LHCN-M2 (cell line): ENCODE results near the gene DUSP8. TPM values are rescaled to one million over a fixed set of nuclear protein-coding genes. Genes with fewer than 3 reads are reported as not detected.
A peak's percentile ranks its signal among the peaks of the same experiment; 100 is the strongest.
"Not testable (repeated sequence)": the region's sequence is repeated elsewhere in the genome, so short reads cannot be mapped to it uniquely, and the experiment has no call there.

Experiments
- DNase-seq: peaks from one replicate; pipeline ENCODE4 v3.0.0-alpha.2; 2012; ENCODE audit warnings: low read depth
- polyA plus RNA-seq: library from polyadenylated mRNA; unstranded; fragments of >200 nt; gene quantifications from one replicate; pipeline ENCODE4 v1.2.1, GENCODE V29; 2012; ENCODE audit warnings: missing spikeins
- total RNA-seq: library from RNA; depleted of rRNA; stranded (reverse); fragments of >200 nt; gene quantifications from 2 replicates; pipeline ENCODE4 v1.2.3, GENCODE V29; 2014; rRNA removed

The DUSP8 gene, protein sequence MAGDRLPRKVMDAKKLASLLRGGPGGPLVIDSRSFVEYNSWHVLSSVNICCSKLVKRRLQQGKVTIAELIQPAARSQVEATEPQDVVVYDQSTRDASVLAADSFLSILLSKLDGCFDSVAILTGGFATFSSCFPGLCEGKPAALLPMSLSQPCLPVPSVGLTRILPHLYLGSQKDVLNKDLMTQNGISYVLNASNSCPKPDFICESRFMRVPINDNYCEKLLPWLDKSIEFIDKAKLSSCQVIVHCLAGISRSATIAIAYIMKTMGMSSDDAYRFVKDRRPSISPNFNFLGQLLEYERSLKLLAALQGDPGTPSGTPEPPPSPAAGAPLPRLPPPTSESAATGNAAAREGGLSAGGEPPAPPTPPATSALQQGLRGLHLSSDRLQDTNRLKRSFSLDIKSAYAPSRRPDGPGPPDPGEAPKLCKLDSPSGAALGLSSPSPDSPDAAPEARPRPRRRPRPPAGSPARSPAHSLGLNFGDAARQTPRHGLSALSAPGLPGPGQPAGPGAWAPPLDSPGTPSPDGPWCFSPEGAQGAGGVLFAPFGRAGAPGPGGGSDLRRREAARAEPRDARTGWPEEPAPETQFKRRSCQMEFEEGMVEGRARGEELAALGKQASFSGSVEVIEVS
- total RNA-seq, result not detected in 2 replicates
- 0.72 TPM for polyA plus RNA-seq

DNA sequence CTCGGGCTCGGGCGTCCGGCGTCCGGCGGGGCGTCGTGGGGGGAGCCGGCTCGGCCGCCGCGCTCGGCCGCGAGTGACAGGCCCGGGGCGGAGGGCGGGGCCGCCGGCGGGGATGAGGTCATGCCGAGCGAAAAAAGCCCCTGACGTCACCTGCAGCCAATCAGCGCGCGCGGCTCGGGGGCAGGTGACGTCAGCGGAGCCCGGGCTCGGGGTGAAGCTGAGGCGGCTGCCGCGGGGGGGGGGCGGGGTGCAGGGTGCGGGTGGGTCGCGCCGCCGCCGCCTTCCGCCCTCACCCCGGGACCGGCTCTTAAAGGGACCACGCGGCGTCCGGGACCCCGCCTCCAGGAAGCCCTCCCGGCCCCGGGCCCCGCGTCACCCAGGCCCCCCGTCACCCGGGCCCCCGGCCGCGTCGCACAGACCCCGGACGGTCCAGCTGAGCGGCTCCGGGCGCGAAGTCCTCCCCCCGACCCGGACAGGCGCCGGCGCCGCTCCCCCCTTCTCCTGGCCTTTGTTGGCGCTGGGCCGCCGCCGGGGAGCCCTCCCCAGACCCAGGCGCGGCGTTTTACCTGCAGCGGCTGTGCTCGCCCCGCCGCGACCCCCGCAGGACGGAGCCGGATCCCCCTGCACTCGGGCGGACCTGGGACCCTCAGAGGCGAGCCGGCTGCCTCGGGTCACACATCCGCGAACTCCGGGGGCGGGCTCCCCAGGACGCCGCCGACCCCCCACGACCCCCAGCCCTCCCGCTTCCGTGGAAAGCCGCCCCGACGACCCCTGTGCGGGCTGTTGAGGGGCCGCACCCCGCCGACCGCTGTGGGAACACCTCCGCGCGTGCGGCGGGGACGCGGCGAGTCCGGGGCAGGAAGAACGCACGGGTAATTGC, at the start of gene DUSP8:
Gene DUSP8, minus strand, starts transcription at position 75 of the 880 bp plus-strand sequence. CDS start 6,445 bp downstream, outside the sequence.
- DNase-seq, result peak; percentile 55

DNA sequence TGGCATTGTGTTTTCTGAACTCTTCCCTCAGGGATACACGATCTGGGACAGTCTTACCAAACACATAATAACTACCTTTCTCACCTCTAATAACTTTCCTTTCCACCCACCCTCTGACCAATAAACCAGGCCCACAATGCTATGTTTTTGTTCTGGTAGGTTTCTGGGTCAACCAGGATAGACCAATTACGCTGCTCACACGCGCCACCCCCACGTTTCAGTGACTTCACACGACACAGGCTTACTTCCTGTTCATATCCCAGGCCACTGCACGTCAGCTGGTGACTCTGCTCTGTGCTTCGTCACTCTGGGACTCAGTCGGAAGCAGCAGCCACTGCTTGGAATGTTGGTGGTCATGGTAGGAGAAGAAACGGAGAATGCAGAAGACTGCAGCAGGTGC, 47.4 kb upstream of the DUSP8 start:
- DNase-seq, result no peak

DNA sequence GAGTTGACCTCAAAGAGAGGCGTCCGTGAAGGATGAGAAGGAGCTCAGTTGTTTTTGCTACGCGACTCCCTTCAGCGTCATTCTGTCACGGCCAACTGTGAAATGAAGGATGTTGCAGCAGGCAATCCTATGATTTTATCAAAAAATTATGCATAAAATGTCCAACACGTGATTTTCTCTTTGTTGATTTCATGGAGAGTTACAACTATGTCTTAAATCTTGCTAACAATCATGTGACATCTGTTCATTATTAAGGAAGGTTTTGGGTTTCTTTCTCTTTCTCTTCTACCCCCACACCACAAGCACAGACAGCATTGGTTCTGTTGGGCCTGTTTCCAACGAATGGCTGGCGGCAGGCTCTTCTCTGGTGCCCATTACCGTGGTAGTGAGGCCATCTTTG, 46.2 kb upstream of the DUSP8 start:
- no peak for DNase-seq

DNA sequence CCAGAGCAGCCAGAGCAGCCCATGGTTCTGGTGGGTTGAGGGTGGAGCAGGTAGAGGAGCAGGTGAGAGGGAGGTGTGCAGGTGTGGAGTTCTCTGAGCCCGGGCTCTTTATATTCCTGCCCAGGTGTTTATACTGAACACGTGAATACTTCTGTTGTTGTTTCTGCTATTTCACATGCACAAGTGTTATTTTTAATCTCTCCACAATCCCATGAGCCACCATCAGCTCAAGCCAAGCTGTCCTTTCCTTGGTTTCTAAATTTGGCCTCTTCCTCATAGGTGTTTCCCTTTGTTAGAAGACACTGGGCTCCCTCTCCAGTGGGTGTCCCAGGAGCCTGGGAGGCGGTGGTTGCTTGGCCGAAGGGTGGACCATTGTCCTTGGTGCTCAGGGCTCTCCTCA, 36.3 kb upstream of the DUSP8 start, which contains the start of gene KRTAP5-3:
Gene KRTAP5-3, minus strand, starts transcription at position 101 of the 400 bp plus-strand sequence. Its CDS starts 78 bp downstream, at position 23.
- DNase-seq, result no peak

DNA sequence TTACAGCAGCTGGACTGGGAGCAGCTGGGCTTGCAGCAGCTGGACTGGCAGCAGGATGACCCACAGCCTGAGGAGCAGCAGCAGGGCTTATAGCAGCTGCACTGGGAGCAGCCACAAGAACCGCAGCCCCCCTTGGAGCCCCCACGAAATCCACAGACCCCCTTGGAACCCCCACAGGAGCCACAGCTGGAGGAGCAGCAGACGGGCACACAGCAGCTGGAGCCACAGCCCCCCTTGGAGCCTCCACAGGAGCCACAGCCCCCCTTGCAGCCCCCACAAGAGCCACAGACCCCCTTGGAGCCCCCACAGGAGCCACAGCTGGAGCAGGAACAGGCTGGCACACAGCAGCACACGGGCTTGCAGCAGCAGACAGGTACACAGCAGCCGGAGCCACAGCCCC, 35.8 kb upstream of the DUSP8 start:
- DNase-seq, result peak; percentile 42

DNA sequence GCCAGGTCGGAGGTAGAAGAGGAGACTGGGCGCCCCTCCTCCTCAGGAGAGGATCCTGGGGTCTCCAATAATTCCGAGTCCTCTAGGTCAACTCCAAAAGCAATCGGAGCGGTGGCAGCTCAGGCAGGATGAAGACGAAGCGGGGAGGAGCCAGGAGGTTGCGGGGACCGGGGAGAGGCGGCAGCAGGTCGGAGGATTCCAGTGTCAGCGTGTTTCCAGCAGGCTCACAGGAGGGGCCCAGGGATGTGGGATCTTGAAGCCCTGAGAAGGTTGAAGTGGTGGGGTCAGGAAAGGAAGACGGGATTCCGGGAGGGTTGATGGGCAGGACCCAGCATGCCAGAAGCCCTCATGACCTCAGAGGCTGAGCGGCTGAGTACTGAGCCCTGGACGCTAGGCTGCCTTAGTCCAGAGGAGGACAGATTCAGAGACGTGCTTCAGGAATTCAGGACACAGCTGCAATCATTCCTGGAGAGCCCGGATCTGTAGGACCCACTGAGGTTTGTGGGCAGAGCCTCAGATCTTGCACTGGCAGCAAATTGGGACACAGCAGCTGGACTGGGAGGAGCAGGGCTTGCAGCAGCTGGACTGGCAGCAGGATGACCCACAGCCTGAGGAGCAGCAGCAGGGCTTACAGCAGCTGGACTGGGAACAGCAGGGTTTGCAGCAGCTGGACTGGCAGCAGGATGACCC, 35.2 kb upstream of the DUSP8 start:
- DNase-seq, result peak; percentile 47

DNA sequence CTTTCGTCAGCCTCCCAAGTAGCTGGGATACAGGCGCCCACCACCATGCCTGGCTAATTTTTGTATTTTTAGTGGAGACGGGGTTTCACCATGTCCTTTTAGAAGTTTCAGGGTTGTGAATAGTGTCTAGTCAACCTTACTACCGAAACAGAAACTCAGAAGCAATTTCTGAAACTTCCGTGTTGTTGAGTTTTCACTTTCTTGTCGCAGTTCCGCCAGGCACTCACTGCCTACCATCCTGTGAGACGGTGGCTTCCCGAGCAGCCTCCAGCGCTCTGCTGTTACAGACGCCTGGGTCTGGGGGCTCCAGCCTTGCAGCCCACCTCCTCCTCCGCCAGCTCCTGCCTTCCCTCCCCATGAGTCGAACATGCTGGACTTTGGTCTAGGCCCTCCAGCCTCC, 33.9 kb upstream of the DUSP8 start:
- not testable (repeated sequence) for DNase-seq

DNA sequence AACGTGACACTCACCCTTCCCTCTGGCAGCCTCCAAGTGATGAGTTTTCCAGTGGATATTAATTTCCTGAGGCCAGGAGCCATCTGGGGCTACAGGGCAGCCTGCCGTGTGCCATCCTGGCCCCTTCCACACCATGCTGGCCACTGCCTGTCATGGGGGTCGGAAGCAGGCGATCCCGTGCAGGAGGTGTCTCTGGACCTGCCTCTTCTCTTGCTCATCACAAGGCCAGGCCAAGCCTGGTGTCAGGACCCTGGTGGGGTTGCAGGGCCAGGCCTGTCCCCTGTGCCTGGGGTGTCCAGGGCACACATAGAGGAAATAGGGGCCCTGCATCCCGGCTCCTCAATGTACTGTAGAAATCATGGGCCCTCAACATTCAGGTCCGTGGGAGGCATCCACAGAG, 32.6 kb upstream of the DUSP8 start:
- DNase-seq, result no peak

DNA sequence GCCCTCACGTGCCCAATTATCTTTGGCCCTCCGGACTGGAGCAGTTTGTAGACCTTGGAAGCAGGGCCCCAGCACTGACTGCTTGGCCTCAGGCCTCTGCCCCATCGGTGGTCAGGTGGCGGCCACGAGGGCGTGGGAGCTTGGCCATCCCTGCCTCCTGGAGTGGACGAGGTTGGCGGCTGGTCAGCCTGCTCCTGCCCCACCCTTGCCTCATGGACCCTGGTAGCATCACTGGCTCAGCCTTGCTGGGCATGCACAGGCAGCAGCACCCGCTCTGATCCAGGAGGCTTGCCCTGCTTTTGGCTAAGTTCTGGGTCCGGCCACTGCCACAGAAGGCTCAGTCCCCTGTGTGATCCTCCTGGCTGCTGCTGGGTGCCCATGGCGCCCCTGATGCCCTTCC, 32.1 kb upstream of the DUSP8 start:
- DNase-seq, result no peak

DNA sequence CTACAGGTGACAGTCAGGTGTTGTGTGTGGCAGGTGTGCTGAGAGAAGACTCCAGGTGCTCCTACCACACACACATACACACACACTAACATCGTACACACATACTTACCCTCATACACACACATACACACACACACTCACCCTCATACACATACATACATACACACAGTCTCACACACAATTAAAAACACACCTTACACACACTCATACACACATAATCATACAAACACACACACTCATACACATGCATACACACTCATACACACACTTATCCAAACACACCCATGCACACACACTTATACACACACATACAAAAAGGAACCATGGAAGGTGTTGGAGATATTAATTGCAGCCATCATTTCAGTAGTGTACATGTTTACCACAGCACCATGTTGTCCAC, 31.6 kb upstream of the DUSP8 start:
- no peak for DNase-seq

DNA sequence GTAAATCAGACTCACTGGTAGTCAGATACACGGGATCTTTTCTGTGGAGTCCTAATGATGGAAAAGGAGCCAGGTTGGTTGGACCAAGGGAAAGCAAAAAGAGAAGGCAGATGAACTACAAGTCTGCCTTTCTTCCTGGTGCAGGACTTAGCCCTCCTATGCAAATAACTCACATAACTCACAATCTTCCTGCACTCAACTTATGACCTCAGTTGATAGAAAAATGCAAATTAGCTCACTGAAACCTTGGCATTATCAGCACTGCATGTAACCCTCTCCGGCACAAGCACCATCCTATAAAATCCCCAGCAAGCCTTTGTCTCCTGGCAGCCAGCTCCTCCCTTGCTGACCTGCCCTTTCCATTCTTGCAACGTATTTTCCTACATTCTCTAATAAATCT, 29.6 kb upstream of the DUSP8 start:
- DNase-seq, result not testable (repeated sequence)

DNA sequence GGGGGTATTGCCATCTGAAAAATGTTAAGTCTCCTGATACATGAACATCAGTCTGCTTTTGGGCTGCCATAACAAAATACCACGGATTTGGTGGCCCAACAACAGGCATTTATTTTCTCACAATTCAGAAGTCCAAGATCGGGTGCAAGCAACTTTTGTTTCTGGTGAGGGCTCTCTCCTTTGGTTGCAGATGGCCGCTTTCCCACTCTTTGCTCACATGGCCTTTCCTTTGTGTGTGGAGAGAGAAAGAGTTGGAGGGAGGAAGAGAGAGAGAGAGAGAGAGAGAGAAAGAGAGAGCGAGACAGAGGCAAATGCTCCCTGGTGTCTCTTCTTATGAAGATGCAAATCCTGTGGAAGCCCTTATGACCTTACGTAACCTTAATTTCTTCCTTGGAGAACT, 28.6 kb upstream of the DUSP8 start:
- DNase-seq, result no peak

DNA sequence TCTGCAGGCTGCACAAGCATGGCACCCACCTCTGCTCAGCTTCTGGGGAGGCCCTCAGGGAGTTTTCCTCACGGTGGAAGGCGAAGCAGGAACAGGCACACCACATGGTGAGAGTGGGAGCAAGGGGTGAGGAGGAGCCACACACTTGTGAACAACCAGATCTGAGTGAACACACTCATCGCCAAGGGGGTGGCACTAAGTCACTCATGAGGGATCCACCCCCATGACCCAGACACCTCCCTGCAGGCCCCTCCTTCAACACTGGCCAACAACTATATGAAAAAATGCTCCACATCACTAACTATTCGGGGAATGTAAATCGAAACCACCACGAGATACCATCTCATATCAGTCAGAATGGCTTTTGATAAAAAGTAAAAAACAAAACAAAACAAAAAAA, 26.7 kb upstream of the DUSP8 start:
- DNase-seq, result no peak

DNA sequence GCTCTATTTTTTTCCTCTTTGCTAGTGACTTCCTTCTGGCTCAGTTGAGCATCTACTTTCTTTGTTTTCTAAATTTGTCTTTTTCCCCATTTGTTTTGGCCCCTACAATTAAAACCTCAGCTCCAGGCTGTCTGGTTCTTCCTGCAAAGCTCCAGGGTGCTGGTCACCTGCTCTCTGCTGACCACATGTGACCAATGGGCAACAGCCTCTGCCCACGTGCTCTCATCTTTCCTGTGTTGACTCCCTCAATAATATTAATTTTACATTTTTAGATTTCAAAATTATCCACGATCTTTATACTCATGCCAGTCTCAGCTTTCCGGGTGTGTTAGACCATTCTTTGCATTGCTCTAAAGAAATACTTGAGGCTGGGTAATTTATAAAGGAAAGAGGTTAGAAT, 26.3 kb upstream of the DUSP8 start:
- not testable (repeated sequence) for DNase-seq

DNA sequence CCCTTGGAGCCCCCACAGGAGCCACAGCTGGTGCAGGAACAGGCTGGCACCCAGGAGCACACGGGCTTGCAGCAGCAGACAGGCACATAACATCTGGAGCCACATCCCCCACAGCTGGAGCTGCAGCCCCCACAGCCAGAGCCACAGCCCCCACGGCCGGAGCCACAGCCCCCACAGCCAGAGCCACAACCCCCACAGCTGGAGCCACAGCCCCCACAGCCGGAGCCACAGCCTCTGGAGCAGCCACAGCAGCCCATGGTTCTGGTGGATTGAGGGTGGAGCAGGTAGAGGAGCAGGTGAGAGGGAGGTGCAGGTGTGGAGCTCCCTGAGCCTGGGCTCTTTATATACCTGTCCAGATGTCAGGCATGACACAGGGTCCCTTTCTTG, 25.9 kb upstream of the DUSP8 start, which contains the start of gene KRTAP5-2:
Gene KRTAP5-2, minus strand, starts transcription at position 301 of the 387 bp plus-strand sequence. Its CDS starts 44 bp downstream, at position 257.
- DNase-seq, result no peak

DNA sequence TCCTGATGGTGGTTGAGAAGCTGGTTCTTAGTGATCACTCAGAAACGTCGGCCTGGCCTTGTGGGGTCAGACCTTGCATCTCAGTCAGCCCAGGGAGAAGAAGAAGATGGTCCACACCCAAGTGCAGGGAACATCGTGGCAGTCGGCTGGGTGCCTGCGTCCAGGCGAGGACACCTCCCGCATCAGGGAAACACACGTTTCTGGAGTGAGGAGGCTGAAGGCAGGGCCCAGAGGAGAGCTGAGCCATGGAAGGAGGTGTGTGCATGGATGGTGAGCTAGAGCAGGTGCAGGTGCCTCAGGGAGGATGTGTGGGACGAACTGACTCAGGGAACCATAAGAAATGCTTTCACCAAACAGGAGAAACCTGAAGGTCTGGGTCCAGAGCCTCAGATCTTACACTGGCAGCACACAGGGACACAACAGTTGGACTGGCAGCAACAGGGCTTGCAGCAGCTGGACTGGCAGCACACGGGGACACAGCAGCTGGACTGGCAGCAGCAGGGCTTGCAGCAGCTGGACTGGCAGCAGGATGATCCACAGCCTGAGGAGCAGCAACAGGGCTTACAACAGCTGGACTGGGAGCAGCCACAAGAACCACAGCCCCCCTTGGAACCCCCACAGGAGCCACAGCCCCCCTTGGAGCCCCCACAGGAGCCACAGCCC, 25.4 kb upstream of the DUSP8 start:
- no peak for DNase-seq

DNA sequence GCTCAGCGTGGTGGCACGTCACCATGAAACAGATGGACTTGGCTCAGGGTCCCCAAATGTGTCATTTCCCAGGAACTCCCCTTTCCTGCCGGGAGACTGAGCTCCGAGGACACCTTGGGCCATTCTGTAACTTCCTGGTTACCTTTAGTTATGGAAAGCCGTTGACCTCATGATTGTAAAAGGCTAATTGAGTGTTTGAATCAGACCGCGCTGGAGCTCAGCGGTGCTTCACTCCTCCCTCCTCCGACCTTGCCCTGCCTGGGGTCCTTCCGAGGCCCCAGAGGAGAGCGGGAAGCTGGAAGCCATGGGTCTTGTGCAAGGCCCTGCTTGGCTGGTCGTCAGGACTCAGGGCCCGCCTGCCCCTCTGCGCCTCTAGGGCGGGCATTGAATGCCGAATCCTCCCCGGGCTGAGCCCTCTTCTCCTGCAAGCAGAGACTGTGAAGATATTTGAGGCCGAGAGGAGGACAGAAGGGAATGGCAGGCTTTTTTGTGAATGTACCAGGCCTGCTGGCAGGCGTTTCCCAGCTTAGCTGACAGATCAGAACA, 24.6 kb upstream of the DUSP8 start:
- DNase-seq, result not testable (repeated sequence)

DNA sequence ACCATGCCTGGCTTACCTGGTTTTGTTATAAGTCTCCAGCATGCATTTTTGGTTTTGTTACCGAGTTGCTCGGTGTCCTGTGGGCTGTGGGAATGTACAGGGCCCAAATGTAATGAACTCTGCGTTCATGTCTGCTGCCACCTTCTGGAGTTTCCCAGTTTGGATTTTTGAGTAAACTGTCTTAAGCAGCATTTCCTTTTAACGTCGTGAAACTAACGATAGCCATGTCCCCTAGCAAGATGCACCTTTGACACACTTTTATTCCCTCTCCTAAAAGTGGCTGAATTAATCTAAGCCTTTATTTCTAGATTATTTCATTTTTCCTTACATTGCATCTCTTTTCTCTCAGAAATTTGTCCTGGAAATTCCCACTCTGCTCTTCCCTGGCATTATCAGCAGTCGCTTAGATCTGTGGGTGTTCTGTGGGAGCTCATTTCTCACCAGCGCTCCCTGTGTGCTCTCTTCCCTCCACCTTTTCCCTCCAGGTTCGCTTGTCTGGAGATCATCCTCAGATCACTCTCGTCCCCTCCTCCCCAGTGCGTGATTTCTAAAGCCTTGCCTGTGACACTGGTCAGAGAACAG, 24.0 kb upstream of the DUSP8 start:
- DNase-seq, result not testable (repeated sequence)

DNA sequence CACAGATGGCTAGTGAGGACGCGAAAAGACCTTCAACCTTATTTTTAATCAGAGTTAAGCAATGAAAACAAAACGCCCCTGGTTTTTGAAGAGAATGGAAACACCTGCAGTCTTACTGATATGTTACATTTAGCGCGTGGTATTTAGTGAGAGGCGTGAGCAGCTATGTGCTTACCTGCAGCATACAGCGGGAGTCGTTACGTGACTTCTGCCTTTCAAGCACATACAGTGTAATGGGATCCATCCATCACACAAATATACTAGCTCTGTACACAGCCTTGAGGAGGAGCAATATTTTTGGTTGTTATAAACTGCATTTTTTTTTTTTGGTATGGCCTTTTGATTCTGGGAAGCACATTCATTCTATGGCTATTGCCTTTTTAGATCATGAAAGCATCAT, 20.6 kb upstream of the DUSP8 start:
- DNase-seq, result no peak

DNA sequence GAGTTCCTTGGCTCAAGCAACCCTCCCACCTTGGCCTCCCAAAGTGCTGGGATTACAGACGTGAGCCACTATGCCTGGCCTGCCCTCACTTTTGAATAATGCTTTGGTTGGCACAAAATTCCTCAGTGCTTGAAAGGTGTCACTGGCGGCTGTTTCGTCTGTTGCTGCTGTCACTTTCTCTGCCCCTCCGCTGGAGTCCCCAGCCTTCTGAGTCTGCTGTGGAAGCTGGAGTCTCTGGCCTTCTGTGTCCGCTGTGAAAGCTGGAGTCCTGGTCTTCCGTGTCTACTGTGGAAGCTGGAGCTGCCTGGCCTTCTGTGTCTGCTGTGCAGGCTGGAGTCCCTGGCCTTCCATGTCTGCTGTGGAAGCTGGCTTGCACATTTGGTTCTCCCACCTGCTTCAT, 17.9 kb upstream of the DUSP8 start:
- DNase-seq, result no peak
